GM23338 (cell line): Measurements from ENCODE around the gene NCOA7.

ENCODE experiments used
- CREB1 ChIP-seq: fragments of 250-450 bp; sonication (Bioruptor Pico); IDR thresholded peaks from 2 replicates; pipeline ENCODE4 v1.5.0; 2020; ENCODE audit warnings: low read depth, mild to moderate bottlenecking, moderate library complexity
- EZH2 ChIP-seq: fragments of 200-600 bp; sonication (generic); IDR thresholded peaks from one replicate; pipeline ENCODE4 v1.8.0; 2017; ENCODE audit warnings: antibody characterized with exemption, mild to moderate bottlenecking, low read depth; ENCODE audit not compliant: unreplicated experiment
- TF ChIP-seq, protein P1 (sequence below), 2 experiments: fragments of 200-600 bp in 1 of 2; sonication (generic) in 1 of 2; conservative IDR thresholded peaks; 2 replicates each; pipeline versions ENCODE4 v1.5.1 to v1.6.1; 2016 to 2017; ENCODE audit warnings: antibody characterized with exemption in 2 of 2, low read depth in 2 of 2, mild to moderate bottlenecking in 2 of 2, moderate library complexity in 1 of 2
- TF ChIP-seq, protein P2 (sequence below): IDR thresholded peaks from 2 replicates; pipeline ENCODE4 v1.6.1; 2016; ENCODE audit warnings: antibody characterized with exemption

DNA sequence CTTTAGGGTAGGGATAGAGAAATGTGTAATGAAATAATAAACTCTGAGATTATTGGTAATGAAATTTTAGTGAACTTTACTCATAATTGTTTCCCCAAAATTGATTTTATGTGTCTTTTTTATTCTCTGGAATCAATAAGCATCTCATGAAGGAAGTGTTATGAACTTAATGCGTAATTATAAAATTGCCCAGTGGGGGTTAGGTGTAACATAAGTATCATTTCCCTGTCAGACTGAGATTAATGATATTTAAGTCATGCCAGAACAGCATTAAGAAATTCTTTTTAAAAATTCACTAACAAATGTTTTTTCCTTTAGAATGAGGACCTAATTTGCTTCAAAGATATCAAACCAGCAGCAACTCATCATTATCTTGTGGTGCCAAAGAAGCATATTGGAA, 175.8 kb downstream of the NCOA7 start:
- TF ChIP-seq, protein P1, sequence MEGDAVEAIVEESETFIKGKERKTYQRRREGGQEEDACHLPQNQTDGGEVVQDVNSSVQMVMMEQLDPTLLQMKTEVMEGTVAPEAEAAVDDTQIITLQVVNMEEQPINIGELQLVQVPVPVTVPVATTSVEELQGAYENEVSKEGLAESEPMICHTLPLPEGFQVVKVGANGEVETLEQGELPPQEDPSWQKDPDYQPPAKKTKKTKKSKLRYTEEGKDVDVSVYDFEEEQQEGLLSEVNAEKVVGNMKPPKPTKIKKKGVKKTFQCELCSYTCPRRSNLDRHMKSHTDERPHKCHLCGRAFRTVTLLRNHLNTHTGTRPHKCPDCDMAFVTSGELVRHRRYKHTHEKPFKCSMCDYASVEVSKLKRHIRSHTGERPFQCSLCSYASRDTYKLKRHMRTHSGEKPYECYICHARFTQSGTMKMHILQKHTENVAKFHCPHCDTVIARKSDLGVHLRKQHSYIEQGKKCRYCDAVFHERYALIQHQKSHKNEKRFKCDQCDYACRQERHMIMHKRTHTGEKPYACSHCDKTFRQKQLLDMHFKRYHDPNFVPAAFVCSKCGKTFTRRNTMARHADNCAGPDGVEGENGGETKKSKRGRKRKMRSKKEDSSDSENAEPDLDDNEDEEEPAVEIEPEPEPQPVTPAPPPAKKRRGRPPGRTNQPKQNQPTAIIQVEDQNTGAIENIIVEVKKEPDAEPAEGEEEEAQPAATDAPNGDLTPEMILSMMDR (conservative IDR thresholded peaks at IDR 0.05; ENCODE audit: low read depth in 2 of 2): no peak
- TF ChIP-seq, protein P2, sequence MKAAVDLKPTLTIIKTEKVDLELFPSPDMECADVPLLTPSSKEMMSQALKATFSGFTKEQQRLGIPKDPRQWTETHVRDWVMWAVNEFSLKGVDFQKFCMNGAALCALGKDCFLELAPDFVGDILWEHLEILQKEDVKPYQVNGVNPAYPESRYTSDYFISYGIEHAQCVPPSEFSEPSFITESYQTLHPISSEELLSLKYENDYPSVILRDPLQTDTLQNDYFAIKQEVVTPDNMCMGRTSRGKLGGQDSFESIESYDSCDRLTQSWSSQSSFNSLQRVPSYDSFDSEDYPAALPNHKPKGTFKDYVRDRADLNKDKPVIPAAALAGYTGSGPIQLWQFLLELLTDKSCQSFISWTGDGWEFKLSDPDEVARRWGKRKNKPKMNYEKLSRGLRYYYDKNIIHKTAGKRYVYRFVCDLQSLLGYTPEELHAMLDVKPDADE: no peak
- no peak for TF ChIP-seq CREB1 (CRISPR knock-in tag)
- no peak for TF ChIP-seq EZH2
